Pericardium fibroblast (primary cell): Measurements from ENCODE around the gene PDCL3. TPM values are rescaled to one million over a fixed set of nuclear protein-coding genes. Genes with fewer than 3 reads are reported as not detected.

Experiments used
- total RNA-seq: library from RNA; depleted of rRNA; stranded (reverse); fragments of >200 nt; gene quantifications from 2 replicates; pipeline ENCODE4 v1.2.3, GENCODE V29; 2015

PDCL3 gene
- total RNA-seq = 7.4 and 9.2 TPM in 2 replicates

GRCh38 chr2:100562613-100563406 is at the start of gene PDCL3:
PDCL3 (plus strand) TSS chr2:100562993; CDS start chr2:100563068, 75 bp downstream.

Other genes with a start within 250 kb of the PDCL3 start
- gene LONRF2, start 240.5 kb upstream of the PDCL3 start, total RNA-seq = under 0.01 and 1.0 TPM in 2 replicates
- gene CHST10, start 145.3 kb upstream of the PDCL3 start, total RNA-seq = 5.7 and 7.8 TPM in 2 replicates
- not detected in 2 replicates for gene NMS, start 92.5 kb upstream of the PDCL3 start, total RNA-seq